ENCODE data around the gene ZBED4.

DNA sequence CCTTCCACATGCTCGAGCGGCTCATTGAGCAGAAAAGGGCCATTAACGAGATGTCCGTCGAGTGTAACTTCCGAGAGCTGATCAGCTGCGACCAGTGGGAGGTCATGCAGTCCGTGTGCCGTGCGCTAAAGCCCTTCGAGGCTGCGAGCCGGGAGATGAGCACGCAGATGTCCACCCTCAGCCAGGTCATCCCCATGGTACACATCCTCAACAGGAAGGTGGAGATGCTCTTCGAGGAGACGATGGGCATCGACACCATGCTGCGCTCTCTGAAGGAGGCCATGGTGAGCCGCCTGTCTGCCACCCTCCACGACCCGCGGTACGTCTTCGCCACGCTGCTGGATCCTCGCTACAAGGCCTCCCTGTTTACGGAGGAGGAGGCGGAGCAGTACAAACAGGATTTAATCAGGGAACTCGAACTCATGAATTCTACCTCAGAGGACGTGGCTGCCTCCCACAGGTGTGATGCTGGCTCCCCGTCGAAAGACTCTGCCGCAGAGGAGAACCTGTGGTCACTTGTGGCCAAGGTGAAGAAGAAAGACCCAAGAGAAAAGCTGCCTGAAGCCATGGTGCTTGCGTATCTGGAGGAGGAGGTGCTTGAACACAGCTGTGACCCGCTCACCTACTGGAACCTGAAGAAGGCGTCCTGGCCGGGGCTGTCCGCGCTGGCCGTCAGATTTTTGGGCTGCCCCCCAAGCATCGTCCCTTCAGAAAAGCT, 32.9 kb downstream of the ZBED4 start:
- TF ChIP-seq, protein P1, sequence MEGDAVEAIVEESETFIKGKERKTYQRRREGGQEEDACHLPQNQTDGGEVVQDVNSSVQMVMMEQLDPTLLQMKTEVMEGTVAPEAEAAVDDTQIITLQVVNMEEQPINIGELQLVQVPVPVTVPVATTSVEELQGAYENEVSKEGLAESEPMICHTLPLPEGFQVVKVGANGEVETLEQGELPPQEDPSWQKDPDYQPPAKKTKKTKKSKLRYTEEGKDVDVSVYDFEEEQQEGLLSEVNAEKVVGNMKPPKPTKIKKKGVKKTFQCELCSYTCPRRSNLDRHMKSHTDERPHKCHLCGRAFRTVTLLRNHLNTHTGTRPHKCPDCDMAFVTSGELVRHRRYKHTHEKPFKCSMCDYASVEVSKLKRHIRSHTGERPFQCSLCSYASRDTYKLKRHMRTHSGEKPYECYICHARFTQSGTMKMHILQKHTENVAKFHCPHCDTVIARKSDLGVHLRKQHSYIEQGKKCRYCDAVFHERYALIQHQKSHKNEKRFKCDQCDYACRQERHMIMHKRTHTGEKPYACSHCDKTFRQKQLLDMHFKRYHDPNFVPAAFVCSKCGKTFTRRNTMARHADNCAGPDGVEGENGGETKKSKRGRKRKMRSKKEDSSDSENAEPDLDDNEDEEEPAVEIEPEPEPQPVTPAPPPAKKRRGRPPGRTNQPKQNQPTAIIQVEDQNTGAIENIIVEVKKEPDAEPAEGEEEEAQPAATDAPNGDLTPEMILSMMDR (IDR thresholded peaks at IDR 0.05) = no peak
- no peak for TF ChIP-seq POLR2A (IDR thresholded peaks at IDR 0.05)
